Heart left ventricle (tissue), 13 donors: ENCODE data around the gene SNX15.

Source experiments
- CTCF ChIP-seq, 12 donors: fragments of 200-600 bp; sonication (generic) in 4 of 12; IDR thresholded peaks; one replicate each; pipeline versions ENCODE4 v1.5.0 to v1.8.0; 2018 to 2022; ENCODE audit warnings: antibody characterized with exemption in 12 of 12, mild to moderate bottlenecking in 5 of 12
- POLR2A ChIP-seq, 2 donors: fragments of 450-650 bp; IDR thresholded peaks; one replicate each; pipeline ENCODE4 v1.6.1; 2017; ENCODE audit warnings: antibody characterized with exemption in 2 of 2, mild to moderate bottlenecking in 2 of 2, moderate library complexity in 2 of 2
- donor health status: ischemic (EF 13 %, LVEDD 7.1; RV severe dilation, severe dysfunction).
- donor health status: DM: no; HTN: yes; CAD: no.
- donor health status: DM: no; HTN: no; CAD: no.
- donor health status: ischemic (EF 25% LVEDD 6.9; RV normal size, moderate dysfunction).
- donor health status: ischemic (EF 25% LVEDD 5.7; RV mildly dilated, moderate dysfunction).
- donor health status: ischemic (EF 35%, LVEDD 5.7; RV mildly dilated, moderate dysfunction).
- donor health status: nonischemic (EF 11% LVEDD 7.7; RV severe dilation, severe dysfunction).
- donor health status: DM: yes; HTN: yes; CAD: no.
- donor health status: PGD.
- donor health status: ischemic (EF 29% LVEDD 5.4; RV normal size, mild dysfunction).
- donor health status: nonischemic (EF 23%, LVEDD 6.1; RV moderate dilation, normal function).

- TF ChIP-seq CTCF (IDR thresholded peaks at IDR 0.05) (no peak), POLR2A (IDR thresholded peaks at IDR 0.05) (no peak)
These were observed 24.2 kb downstream of the SNX15 start for GRCh38 chr11:65051398-65051858.
